Amniotic epithelial cell (primary cell): ENCODE measurements around the gene UBE2I.
"Not testable (repeated sequence)": the region's sequence is repeated elsewhere in the genome, so short reads cannot be mapped to it uniquely, and the experiment has no call there.

Experiments used
- DNase-seq: peaks from one replicate; pipeline ENCODE4 v3.0.0-alpha.2; 2010; ENCODE audit warnings: low read depth

UBE2I gene

GRCh38 chr16:1293921-1294656, 15.3 kb upstream of the UBE2I start:
- DNase-seq = no peak

GRCh38 chr16:1295465-1295864, 14.0 kb upstream of the UBE2I start:
- no peak for DNase-seq

GRCh38 chr16:1296688-1297017, 12.8 kb upstream of the UBE2I start:
- DNase-seq = not testable (repeated sequence)

- peak; percentile 64 for DNase-seq
Observed at GRCh38 chr16:1297018-1297696, 12.3 kb upstream of the UBE2I start.

- no peak for DNase-seq
Observed at GRCh38 chr16:1298406-1298805, 11.0 kb upstream of the UBE2I start.

- no peak for DNase-seq
Observed at GRCh38 chr16:1299012-1299867, 10.2 kb upstream of the UBE2I start.

GRCh38 chr16:1299868-1300203, 9.6 kb upstream of the UBE2I start:
- no peak for DNase-seq

- DNase-seq = no peak
Observed at GRCh38 chr16:1300664-1301476, 8.6 kb upstream of the UBE2I start.

GRCh38 chr16:1301562-1301961, 7.9 kb upstream of the UBE2I start:
- DNase-seq = no peak

- no peak for DNase-seq
Observed at GRCh38 chr16:1305823-1306222, 3.6 kb upstream of the UBE2I start.

- no peak for DNase-seq
Observed at GRCh38 chr16:1306334-1306733, 3.1 kb upstream of the UBE2I start.

GRCh38 chr16:1308036-1308976, 1.1 kb upstream of the UBE2I start:
- DNase-seq = peak; percentile 76

GRCh38 chr16:1309888-1310831, 724 bp downstream of the UBE2I start:
- DNase-seq = peak; percentile 65

GRCh38 chr16:1310832-1311200, 1.4 kb downstream of the UBE2I start:
- no peak for DNase-seq

GRCh38 chr16:1311212-1311737, 1.8 kb downstream of the UBE2I start:
- DNase-seq = no peak

- peak; percentile 37 for DNase-seq
Observed at GRCh38 chr16:1311738-1312466, 2.5 kb downstream of the UBE2I start.

- no peak for DNase-seq
Observed at GRCh38 chr16:1312467-1312816, 3.0 kb downstream of the UBE2I start.

- no peak for DNase-seq
Observed at GRCh38 chr16:1312903-1313302, 3.5 kb downstream of the UBE2I start.

- no peak for DNase-seq
Observed at GRCh38 chr16:1313721-1314369, 4.4 kb downstream of the UBE2I start.
